HG02798 (cell line): ENCODE data around the gene CTRB1.
A peak's percentile ranks its signal among the peaks of the same experiment; 100 is the strongest.
"Not testable (repeated sequence)": the region's sequence is repeated elsewhere in the genome, so short reads cannot be mapped to it uniquely, and the experiment has no call there.

ENCODE experiments used
- ATAC-seq: cut with Tn5 transposase; IDR thresholded peaks from one replicate; pipeline ENCODE4 v1.9.1; 2021; ENCODE audit warnings: mild to moderate bottlenecking; ENCODE audit not compliant: unreplicated experiment, poor library complexity

The CTRB1 gene

GRCh38 chr16:75264999-75265910, 46.5 kb downstream of the CTRB1 start:
- peak; percentile 34 for ATAC-seq

DNA sequence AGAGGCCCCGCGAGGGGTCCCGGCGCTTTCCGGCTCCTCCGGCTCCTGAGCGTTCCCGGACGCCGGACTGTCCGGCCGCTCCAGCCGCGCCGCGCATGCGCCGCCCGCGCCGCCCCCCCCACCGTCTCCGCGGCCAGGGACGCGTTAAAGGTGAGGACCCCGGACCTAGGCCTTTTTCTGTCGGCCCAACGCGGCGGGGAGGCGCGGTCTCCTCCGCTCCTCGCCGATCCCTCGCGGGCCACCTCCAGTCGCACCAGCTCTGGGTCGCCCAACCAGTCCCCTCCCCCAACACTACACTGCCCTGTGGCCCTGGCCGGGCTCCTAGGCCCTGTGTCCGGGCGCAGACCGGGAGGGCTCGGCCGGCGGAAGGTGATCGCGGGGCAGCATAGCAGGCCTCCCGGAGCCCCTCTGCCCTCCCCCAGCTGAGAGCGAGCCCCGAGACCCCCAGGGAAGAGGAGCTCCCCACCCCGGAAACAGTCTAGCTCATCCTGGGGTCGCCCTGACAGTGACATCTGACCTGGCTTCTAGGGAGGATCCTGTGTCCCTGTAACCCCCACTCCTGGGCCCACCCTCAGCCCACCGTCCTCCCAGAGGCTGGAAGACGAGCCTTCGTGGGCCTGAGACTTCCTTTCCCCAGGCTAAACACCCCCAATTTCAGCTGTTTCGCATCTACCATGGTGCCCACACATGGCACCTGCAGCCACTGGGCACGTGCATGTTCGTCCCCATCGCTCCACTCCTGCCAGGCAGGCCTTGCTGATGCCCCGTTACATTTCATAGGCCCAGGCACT, 47.3 kb downstream of the CTRB1 start:
- peak; percentile 83 for ATAC-seq

DNA sequence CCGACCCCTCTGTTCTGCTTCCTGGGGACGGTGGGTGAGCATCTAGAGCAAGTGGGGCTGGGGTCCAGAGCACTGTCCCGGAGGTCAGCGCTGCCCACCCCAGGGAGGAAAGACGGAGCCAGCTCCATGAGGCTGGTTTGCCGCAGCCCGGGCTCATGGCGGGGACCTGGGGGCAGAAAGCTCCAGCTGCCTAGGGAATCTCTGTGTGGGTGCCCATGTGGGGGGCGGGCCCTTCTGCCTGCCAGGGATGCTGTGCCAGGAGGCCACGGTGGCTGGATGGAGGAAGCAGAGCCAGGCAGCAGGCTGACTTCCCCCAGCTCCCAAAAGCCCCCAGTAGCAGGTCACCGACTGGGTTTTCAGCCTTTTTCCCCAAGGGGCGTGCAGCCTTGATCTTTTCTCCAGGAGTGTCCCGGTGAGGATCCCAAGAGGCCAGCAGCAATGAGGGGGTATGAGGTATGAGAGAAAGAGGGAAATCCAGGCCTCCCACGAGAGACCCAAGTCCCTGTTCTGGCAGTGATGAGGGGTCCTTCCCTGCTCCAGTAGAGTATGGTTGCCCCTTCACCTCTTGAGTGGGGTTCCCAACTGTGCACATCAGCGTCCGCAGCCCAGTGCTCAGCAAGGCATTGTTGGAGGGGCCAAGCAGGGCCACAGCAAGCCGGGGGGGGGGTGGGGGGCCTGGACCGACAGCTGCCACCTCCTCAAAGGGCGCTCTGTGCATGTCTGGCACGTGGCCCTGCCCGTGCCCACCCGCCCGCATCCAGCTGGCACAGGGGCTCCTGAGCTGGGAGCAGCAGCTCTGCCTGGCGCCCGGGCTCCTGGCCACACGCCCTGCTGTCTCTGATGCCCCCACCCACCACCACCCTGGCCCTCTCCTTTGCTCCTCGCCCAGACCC, 48.2 kb downstream of the CTRB1 start:
- ATAC-seq = no peak

- no peak for ATAC-seq
Measured at GRCh38 chr16:75267631-75268264, 49.0 kb downstream of the CTRB1 start.

- not testable (repeated sequence) for ATAC-seq
Measured at GRCh38 chr16:75269358-75269757, 50.6 kb downstream of the CTRB1 start.

- no peak for ATAC-seq
Measured at GRCh38 chr16:75271441-75272096, 52.8 kb downstream of the CTRB1 start.

DNA sequence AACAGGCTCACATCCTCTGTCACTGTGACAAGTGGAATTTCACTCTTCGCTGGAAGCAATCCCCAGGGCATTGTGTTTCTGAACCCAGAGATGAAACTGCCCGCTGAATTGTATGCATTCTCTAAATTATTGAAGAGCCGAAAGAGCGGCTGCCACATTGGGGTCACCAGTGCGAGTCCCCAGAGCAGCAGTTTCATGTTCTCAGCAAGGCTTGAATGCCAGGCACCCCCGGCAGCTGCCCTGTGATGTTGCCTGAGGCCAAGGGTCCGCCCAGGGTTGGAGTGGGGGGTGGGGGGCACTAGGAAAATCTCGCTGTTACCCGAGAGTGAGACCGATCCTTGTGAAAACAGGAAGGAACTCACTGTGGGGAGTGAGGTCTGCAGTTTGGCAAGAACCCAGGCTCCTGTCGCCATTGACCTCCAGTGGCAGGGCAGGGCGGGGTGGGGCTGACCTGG, 53.3 kb downstream of the CTRB1 start:
- no peak for ATAC-seq

DNA sequence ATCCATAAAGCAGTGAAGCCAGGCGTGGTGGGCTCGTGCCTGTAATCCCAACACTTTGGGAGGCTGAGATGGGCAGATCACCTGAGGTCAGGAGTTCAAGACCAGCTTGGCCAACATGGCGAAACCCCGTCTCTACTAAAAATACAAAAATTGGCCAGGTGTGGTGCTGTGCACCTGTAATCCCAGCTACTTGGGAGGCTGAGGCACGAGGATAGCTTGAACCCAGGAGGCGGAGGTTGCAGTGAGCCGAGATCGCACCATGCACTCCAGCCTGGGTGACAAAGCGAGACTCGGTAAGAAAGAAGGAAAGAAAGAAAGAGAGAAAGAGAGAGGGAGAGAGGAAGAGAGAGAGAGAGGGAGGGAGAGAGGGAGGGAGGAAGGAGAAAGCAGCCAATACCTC, 53.8 kb downstream of the CTRB1 start:
- not testable (repeated sequence) for ATAC-seq

GRCh38 chr16:75273054-75273925, 54.5 kb downstream of the CTRB1 start:
- no peak for ATAC-seq
